ENCODE data around the gene KRTAP2-2. TPM values are rescaled to one million over a fixed set of nuclear protein-coding genes. Genes with fewer than 3 reads are reported as not detected.
"Not testable (repeated sequence)": the region's sequence is repeated elsewhere in the genome, so short reads cannot be mapped to it uniquely, and the experiment has no call there.

The KRTAP2-2 gene
- total and polyA plus RNA-seq, 2 of the 13 experiments (the other 11 are each of a cell fraction or from before 2014, with no cell fraction given), result not detected

- TF ChIP-seq HMGXB4 (CRISPR knock-in tag; IDR thresholded peaks at IDR 0.05; ENCODE audit: borderline replicate concordance in 1 of 2, low read depth in 1 of 2), result no peak
- no peak for TF ChIP-seq REPIN1 (CRISPR knock-in tag; IDR thresholded peaks at IDR 0.05; ENCODE audit: borderline replicate concordance, low read depth)
- no peak for TF ChIP-seq RFXAP (CRISPR knock-in tag; IDR thresholded peaks at IDR 0.05; ENCODE audit: borderline replicate concordance)
- TF ChIP-seq ZZZ3 (CRISPR knock-in tag; IDR thresholded peaks at IDR 0.05; ENCODE audit: borderline replicate concordance), result no peak
- TF ChIP-seq MXD3 (CRISPR knock-in tag; IDR thresholded peaks at IDR 0.05), result no peak
- no peak for TF ChIP-seq SSRP1 (CRISPR knock-in tag; IDR thresholded peaks at IDR 0.05)
- TF ChIP-seq KDM2A (CRISPR knock-in tag; IDR thresholded peaks at IDR 0.05; ENCODE audit: borderline replicate concordance, low read depth), result no peak
Measured at GRCh38 chr17:41048441-41048840, 6.6 kb downstream of the KRTAP2-2 start (continued).

GRCh38 chr17:41046735-41047465, 8.1 kb downstream of the KRTAP2-2 start, which contains the start of gene KRTAP2-1:
Gene KRTAP2-1, minus strand, starts transcription at chr17:41047316. Its CDS starts 49 bp downstream, at chr17:41047267.
- in situ Hi-C loops (cut with HindIII; ENCODE audit: extremely low pct_ligation_motif_present, low pct_unique_long_range_greater_than_20kb); BruUV-seq (replicated peaks); H3K79me2 ChIP-seq (ENCODE audit: insufficient read depth, low read length); CTCF ChIA-PET (ENCODE audit: low intra/inter-chr PET ratio, low total read pairs); H3K27me3 ChIP-seq (ENCODE audit: control insufficient read depth in 1 of 2, insufficient read depth in 2 of 2, low read length in 2 of 2); H2AFZ ChIP-seq (ENCODE audit: low read length); POLR2A ChIA-PET; FAIRE-seq; H4K20me1 ChIP-seq (ENCODE audit: insufficient read depth, low read length); H3K4me2 ChIP-seq (ENCODE audit: low read depth, low read length); H3K4me3 ChIP-seq (replicated peaks in 1 of 3; ENCODE audit: insufficient read depth in 1 of 3, low read depth in 2 of 3, low read length in 3 of 3); H3K36me3 ChIP-seq (replicated peaks in 1 of 2; ENCODE audit: control insufficient read depth in 1 of 2, insufficient read depth in 2 of 2, low read length in 2 of 2); DNase-seq (ENCODE audit: low spot score): not testable (repeated sequence)
- peaks cover 17% of the 10 kb centered on the region for H3K4me1 ChIP-seq (ENCODE audit: insufficient read depth, low read length)
- peak; percentile 48 for ATAC-seq
- peaks cover 11% of the 10 kb centered on the region for H3K9me3 ChIP-seq (ENCODE audit: low read length)
- 72% methylated on average over 10 of the region's 33 CpGs for WGBS (ENCODE audit: low lambda C conversion rate)
- intact Hi-C loops (cut with micrococcal nuclease; ENCODE audit: unreplicated experiment), result loop anchor here (10.0 kb wide), 1 partner anchor 142 kb away; no protein-coding TSS in a partner anchor
- H3K9ac ChIP-seq (ENCODE audit: insufficient read depth, low read depth, low read length), result peak within 1 kb of the TSS; percentile 20; the same call in 1 of the 2 replicates
- peak within 1 kb of the TSS; percentile 31 for H3K27ac ChIP-seq (ENCODE audit: extremely low read length, insufficient read depth, low read length)

Data from HepG2 (cell line).